CD14-positive monocyte (primary cell): Measurements from ENCODE around the gene FSCN2. TPM values are rescaled to one million over a fixed set of nuclear protein-coding genes. Genes with fewer than 3 reads are reported as not detected.

Experiments
- DNase-seq, 3 donors: peaks; one replicate each; pipeline ENCODE4 v3.0.0-alpha.2; 2011 to 2022
- H2AFZ ChIP-seq: 2 replicates; pipeline ENCODE4 v1.6.0; 2012; ENCODE audit warnings: mild to moderate bottlenecking, low read depth, low read length, inconsistent platforms; ENCODE audit not compliant: insufficient read depth, poor library complexity, severe bottlenecking
- H3K27ac ChIP-seq, 2 donors: 1 replicate in 1 of 2; 2 replicates in 1 of 2; pipeline ENCODE4 v1.5.1; 2012 to 2013; ENCODE audit warnings: low read length in 2 of 2, control low read depth in 1 of 2, inconsistent platforms in 1 of 2, low read depth in 1 of 2, mild to moderate bottlenecking in 1 of 2
- H3K27me3 ChIP-seq, 2 donors: one replicate each; pipeline versions ENCODE4 v1.6.0 to v1.6.1; 2011 to 2013; ENCODE audit warnings: low read length in 2 of 2; ENCODE audit not compliant: control insufficient read depth in 2 of 2, insufficient read depth in 2 of 2
- H3K36me3 ChIP-seq, 2 donors: replicated peaks in 1 of 2; 1 replicate in 1 of 2; 2 replicates in 1 of 2; pipeline versions ENCODE4 v1.5.1 to v1.6.1; 2012 to 2013; ENCODE audit warnings: low read length in 2 of 2, control low read depth in 1 of 2, inconsistent platforms in 1 of 2, mild to moderate bottlenecking in 1 of 2; ENCODE audit not compliant: insufficient read depth in 2 of 2, control insufficient read depth in 1 of 2
- H3K4me1 ChIP-seq, 2 donors: 1 replicate in 1 of 2; 2 replicates in 1 of 2; pipeline versions ENCODE4 v1.5.1 to v1.6.1; 2012 to 2013; ENCODE audit warnings: low read length in 2 of 2, control low read depth in 1 of 2, inconsistent platforms in 1 of 2, mild to moderate bottlenecking in 1 of 2, moderate library complexity in 1 of 2; ENCODE audit not compliant: insufficient read depth in 2 of 2, control insufficient read depth in 1 of 2
- H3K4me2 ChIP-seq: replicated peaks from 2 replicates; pipeline ENCODE3; 2012; ENCODE audit warnings: low read length, moderate library complexity, mild to moderate bottlenecking; ENCODE audit not compliant: poor library complexity, severe bottlenecking; ENCODE audit errors: extremely low read depth
- H3K4me3 ChIP-seq, 3 experiments: fragments of 200-600 bp in 1 of 3; sonication (generic) in 1 of 3; replicated peaks in 1 of 3; 1 replicate in 2 of 3; 2 replicates in 1 of 3; pipeline ENCODE4 v1.5.1; 2011 to 2013; ENCODE audit warnings: low read length in 3 of 3, mild to moderate bottlenecking in 3 of 3, control low read depth in 2 of 3, low read depth in 2 of 3, inconsistent platforms in 1 of 3, moderate library complexity in 1 of 3
- H3K79me2 ChIP-seq: 2 replicates; pipeline ENCODE4 v1.6.0; 2012; ENCODE audit warnings: mild to moderate bottlenecking, control low read depth, inconsistent platforms, low read length, moderate library complexity; ENCODE audit not compliant: insufficient read depth
- H3K9ac ChIP-seq: 2 replicates; pipeline ENCODE4 v1.6.0; 2017; ENCODE audit warnings: low read length, mild to moderate bottlenecking; ENCODE audit not compliant: insufficient read depth, poor library complexity, severe bottlenecking
- H3K9me3 ChIP-seq, 2 donors: replicated peaks in 1 of 2; 1 replicate in 1 of 2; 2 replicates in 1 of 2; pipeline versions ENCODE4 v1.5.1 to v1.6.1; 2012 to 2013; ENCODE audit warnings: low read length in 2 of 2, control low read depth in 1 of 2; ENCODE audit not compliant: control insufficient read depth in 1 of 2, insufficient read depth in 1 of 2
- H4K20me1 ChIP-seq: 2 replicates; pipeline ENCODE4 v1.6.0; 2012; ENCODE audit warnings: mild to moderate bottlenecking, low read length, control low read depth, moderate library complexity; ENCODE audit not compliant: insufficient read depth
- H3K27ac Mint-ChIP-seq, 7 donors: one replicate each; pipeline ENCODE4 v1.8.0; 2020; ENCODE audit warnings: mild to moderate bottlenecking in 7 of 7, mixed read lengths in 7 of 7, moderate library complexity in 6 of 7, inconsistent platforms in 2 of 7
- H3K27me3 Mint-ChIP-seq, 3 donors: one replicate each; pipeline ENCODE4 v1.8.0; 2021 to 2022; ENCODE audit warnings: low read depth in 3 of 3, mild to moderate bottlenecking in 3 of 3, mixed read lengths in 3 of 3, moderate library complexity in 3 of 3, inconsistent platforms in 1 of 3
- H3K36me3 Mint-ChIP-seq, 2 donors: one replicate each; pipeline ENCODE4 v1.8.0; 2020; ENCODE audit warnings: mixed read lengths in 2 of 2, inconsistent platforms in 1 of 2, mild to moderate bottlenecking in 1 of 2
- H3K4me1 Mint-ChIP-seq: one replicate; pipeline ENCODE4 v1.8.0; 2020; ENCODE audit warnings: mild to moderate bottlenecking, mixed read lengths
- H3K4me3 Mint-ChIP-seq, 2 donors: one replicate each; pipeline ENCODE4 v1.8.0; 2020; ENCODE audit warnings: mild to moderate bottlenecking in 2 of 2, mixed read lengths in 2 of 2, moderate library complexity in 1 of 2
- H3K9me3 Mint-ChIP-seq, 7 donors: one replicate each; pipeline ENCODE4 v1.8.0; 2020 to 2022; ENCODE audit warnings: mixed read lengths in 7 of 7, mild to moderate bottlenecking in 6 of 7, moderate library complexity in 6 of 7, inconsistent platforms in 2 of 7
- CTCF ChIP-seq: fragments of 200-600 bp; IDR thresholded peaks from one replicate; pipeline ENCODE4 v1.8.0; 2022; ENCODE audit warnings: antibody characterized with exemption, mild to moderate bottlenecking
- WGBS: methylation state at CpG from one replicate; pipeline ENCODE4 v1.1.5; 2013; ENCODE audit warnings: missing lambda C conversion rate; ENCODE audit not compliant: insufficient coverage; 5-methylcytosine and 5-hydroxymethylcytosine counted together
- intact Hi-C, 2 donors: fragments of 100-400 bp; cut with micrococcal nuclease; formaldehyde crosslinking; loops; one replicate each; pipeline versions ENCODE4 v1.15.0 to v1.15.1; 2023
- polyA plus RNA-seq, 3 donors: library from polyadenylated mRNA; depleted of rRNA in 1 of 3; unstranded in 2 of 3; stranded (reverse) in 1 of 3; fragments of 300-500 nt in 2 of 3; fragments of >200 nt in 1 of 3; fragmentation: Illumina TruSeq in 2 of 3; gene quantifications; 1 replicate in 2 of 3; 2 replicates in 1 of 3; pipeline ENCODE4 v1.2.3, GENCODE V29; 2012 to 2021

The FSCN2 gene
- polyA plus RNA-seq, 3 donors = 0.07 TPM; not detected in 2

GRCh38 chr17:81564778-81565177 lies 36.6 kb downstream of the FSCN2 start:
- peaks cover 0 to 2% (median 0%) of the 10 kb centered on the region in 3 donors for H3K27me3 Mint-ChIP-seq
- peaks cover 0 to 3% (median 0%) of the 10 kb centered on the region in 7 donors for H3K9me3 Mint-ChIP-seq
- DNase-seq = no peak
- H3K27ac ChIP-seq = peak overlapping the region; percentile 77 to 94
- peak overlapping the region in 1 of 3 experiments; percentile 49 for H3K4me3 ChIP-seq
- no peaks in the 10 kb centered on the region for H3K27me3 ChIP-seq
- no peaks in the 10 kb centered on the region for H3K9me3 ChIP-seq
- TF ChIP-seq CTCF = no peak
- peak overlapping the region; percentile 51 for H3K4me2 ChIP-seq
- peaks cover 44% of the 10 kb centered on the region for H3K79me2 ChIP-seq
- H3K4me1 Mint-ChIP-seq = peaks cover 77% of the 10 kb centered on the region
- H3K4me3 Mint-ChIP-seq = peak overlapping the region in 1 of 2 donors; percentile 23
- no peak overlapping the region for H2AFZ ChIP-seq
- peaks cover 45 to 70% of the 10 kb centered on the region in 2 donors for H3K36me3 Mint-ChIP-seq
- peak overlapping the region; percentile 86 to 99 (median 92) for H3K27ac Mint-ChIP-seq
- peaks cover 78 to 80% of the 10 kb centered on the region in 2 donors for H3K4me1 ChIP-seq
- H4K20me1 ChIP-seq = no peaks in the 10 kb centered on the region
- peaks cover 31 to 51% of the 10 kb centered on the region in 2 donors for H3K36me3 ChIP-seq
- WGBS = 67% methylated on average over 10 of the region's 17 CpGs
- peak overlapping the region; percentile 0 for H3K9ac ChIP-seq
- intact Hi-C loops = no loop called here

- Histone ChIP-seq H3K4me3 (no peak overlapping the region), H3K4me1 (peaks cover 73 to 75% of the 10 kb centered on the region in 2 donors), H3K79me2 (peaks cover 39% of the 10 kb centered on the region), H3K36me3 (peaks cover 35 to 56% of the 10 kb centered on the region in 2 donors), H4K20me1 (no peaks in the 10 kb centered on the region), H2AFZ (no peak overlapping the region), H3K9ac (no peak overlapping the region), H3K27ac (peak overlapping the region; percentile 77 to 94), H3K9me3 (no peaks in the 10 kb centered on the region), H3K4me2 (no peak overlapping the region), H3K27me3 (no peaks in the 10 kb centered on the region)
- WGBS = 94% methylated on average over 16 of the region's 16 CpGs
- peaks cover 0 to 3% (median 0%) of the 10 kb centered on the region in 7 donors for H3K9me3 Mint-ChIP-seq
- peaks cover 50 to 72% of the 10 kb centered on the region in 2 donors for H3K36me3 Mint-ChIP-seq
- intact Hi-C loops = no loop called here
- DNase-seq = no peak
- peaks cover 0 to 2% (median 0%) of the 10 kb centered on the region in 3 donors for H3K27me3 Mint-ChIP-seq
- H3K4me1 Mint-ChIP-seq = peaks cover 72% of the 10 kb centered on the region
- no peak for TF ChIP-seq CTCF
- H3K4me3 Mint-ChIP-seq = no peak overlapping the region
- peak overlapping the region; percentile 7 to 99 (median 91) for H3K27ac Mint-ChIP-seq
These were observed 37.1 kb downstream of the FSCN2 start for GRCh38 chr17:81565231-81565630.
